HEK293 (cell line): ENCODE data around the gene POLR2H.

Source experiments
- KLF10 ChIP-seq: fragments of 450-650 bp; IDR thresholded peaks from 2 replicates; pipeline ENCODE4 v1.5.1; 2018; ENCODE audit warnings: missing biosample characterization, mild to moderate bottlenecking, missing genetic modification characterization
- KLF9 ChIP-seq: fragments of 450-650 bp; formaldehyde crosslinking; IDR thresholded peaks from 2 replicates; pipeline ENCODE4 v1.5.1; 2016; ENCODE audit warnings: missing biosample characterization, missing genetic modification characterization, low read depth
- TF ChIP-seq, protein P1 (sequence below): fragments of 450-650 bp; formaldehyde crosslinking; IDR thresholded peaks from 2 replicates; pipeline ENCODE4 v1.5.1; 2016; ENCODE audit warnings: missing biosample characterization, missing genetic modification characterization

GRCh38 chr3:184328516-184328915 is 33.0 kb upstream of the POLR2H start:
- TF ChIP-seq, protein P1, sequence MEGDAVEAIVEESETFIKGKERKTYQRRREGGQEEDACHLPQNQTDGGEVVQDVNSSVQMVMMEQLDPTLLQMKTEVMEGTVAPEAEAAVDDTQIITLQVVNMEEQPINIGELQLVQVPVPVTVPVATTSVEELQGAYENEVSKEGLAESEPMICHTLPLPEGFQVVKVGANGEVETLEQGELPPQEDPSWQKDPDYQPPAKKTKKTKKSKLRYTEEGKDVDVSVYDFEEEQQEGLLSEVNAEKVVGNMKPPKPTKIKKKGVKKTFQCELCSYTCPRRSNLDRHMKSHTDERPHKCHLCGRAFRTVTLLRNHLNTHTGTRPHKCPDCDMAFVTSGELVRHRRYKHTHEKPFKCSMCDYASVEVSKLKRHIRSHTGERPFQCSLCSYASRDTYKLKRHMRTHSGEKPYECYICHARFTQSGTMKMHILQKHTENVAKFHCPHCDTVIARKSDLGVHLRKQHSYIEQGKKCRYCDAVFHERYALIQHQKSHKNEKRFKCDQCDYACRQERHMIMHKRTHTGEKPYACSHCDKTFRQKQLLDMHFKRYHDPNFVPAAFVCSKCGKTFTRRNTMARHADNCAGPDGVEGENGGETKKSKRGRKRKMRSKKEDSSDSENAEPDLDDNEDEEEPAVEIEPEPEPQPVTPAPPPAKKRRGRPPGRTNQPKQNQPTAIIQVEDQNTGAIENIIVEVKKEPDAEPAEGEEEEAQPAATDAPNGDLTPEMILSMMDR (tag by site-specific recombination) = no peak
- TF ChIP-seq KLF9 (tag by site-specific recombination) = no peak
- no peak for TF ChIP-seq KLF10
